ENCODE measurements around the gene CTDP1.

- TF ChIP-seq CTCF (conservative IDR thresholded peaks at IDR 0.05; ENCODE audit: low read length), result no peak
- TF ChIP-seq EZH2phosphoT487 (IDR thresholded peaks at IDR 0.05; ENCODE audit: borderline replicate concordance), result no peak
Observed at GRCh38 chr18:79785831-79786230, 106.2 kb downstream of the CTDP1 start.

Measured in Loucy (cell line).